ENCODE measurements around the gene LRRC27.

The LRRC27 gene

DNA sequence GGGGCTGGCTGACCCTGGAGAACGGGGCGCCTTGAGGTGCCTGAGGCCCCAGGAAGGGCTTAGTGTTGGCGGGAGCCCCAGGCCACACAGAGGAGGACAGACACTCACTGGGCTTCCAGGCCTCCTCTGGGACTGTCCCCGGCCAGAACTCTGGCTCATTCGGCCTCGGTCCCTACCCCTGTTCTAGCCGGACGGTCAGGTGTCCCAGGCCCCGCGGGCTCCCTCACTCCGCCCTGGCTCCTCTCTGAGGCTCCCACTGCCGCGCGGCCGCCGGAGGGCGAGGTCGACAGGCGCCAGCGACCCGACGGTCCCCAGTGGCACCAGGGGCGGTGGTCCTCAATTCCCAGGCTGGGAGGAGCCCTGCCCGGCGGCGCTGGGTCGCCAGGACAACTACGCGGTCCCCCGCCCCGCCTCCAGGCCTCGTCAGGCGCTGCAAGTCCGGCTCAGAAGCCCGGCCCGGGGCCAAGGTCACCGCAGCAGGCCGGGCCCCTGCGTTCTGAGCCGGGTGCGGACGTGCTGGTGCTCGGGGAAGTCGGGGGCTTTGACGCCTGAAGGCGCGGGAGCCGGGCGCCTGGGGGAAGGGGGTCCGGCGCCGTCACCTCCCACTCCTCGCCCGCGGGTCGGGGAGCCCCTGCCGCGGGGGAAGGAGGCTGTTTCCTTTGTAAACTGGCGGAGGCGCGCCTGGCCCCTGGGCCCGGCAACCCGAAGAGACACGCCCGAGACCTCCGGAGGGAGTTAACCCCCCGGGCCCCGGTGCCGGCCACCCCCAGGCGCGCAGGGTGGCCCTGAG is 63.9 kb downstream of the LRRC27 start:
- Histone ChIP-seq H3K27ac (ENCODE audit: low read length, poor library complexity, severe bottlenecking) (no peak overlapping the region), H2AFZ (ENCODE audit: low read depth, low read length) (no peak overlapping the region), H3K79me1 (replicated peaks; ENCODE audit: low read length, poor library complexity, severe bottlenecking) (peaks cover 19% of the 10 kb centered on the region), H3K4ac (ENCODE audit: low read depth in 1 of 2, low read length in 2 of 2) (peak overlapping the region; percentile 75 to 76), H3K27me3 (ENCODE audit: control insufficient read depth in 1 of 2, insufficient read depth in 1 of 2, low read length in 2 of 2) (peaks cover 0 to 6% of the 10 kb centered on the region in 2 experiments), H3K4me3 (ENCODE audit: insufficient read depth in 1 of 2, low read depth in 1 of 2, low read length in 2 of 2) (peak overlapping the region; percentile 62 to 84), H2BK5ac (ENCODE audit: low read depth, low read length, poor library complexity, severe bottlenecking) (no peak overlapping the region), H3K23ac (ENCODE audit: low read length in 2 of 2) (no peak overlapping the region), H4K8ac (ENCODE audit: low read length) (peak overlapping the region; percentile 62), H3K18ac (ENCODE audit: low read depth in 1 of 2, low read length in 2 of 2) (peak overlapping the region; percentile 78 to 83), H2AK5ac (ENCODE audit: low read length, severe bottlenecking) (no peak overlapping the region), H2BK12ac (ENCODE audit: low read length in 2 of 2) (peak overlapping the region; percentile 49 to 59), H3K4me1 (ENCODE audit: control insufficient read depth, insufficient read depth, low read depth, low read length) (peaks cover 52% of the 10 kb centered on the region), H3K9ac (ENCODE audit: low read length) (peak overlapping the region; percentile 66), H3K4me2 (ENCODE audit: low read length, poor library complexity, severe bottlenecking) (peak overlapping the region; percentile 54), H3K14ac (ENCODE audit: low read length in 2 of 2) (peak overlapping the region in 1 of 2 experiments; percentile 18), H4K91ac (ENCODE audit: low read length) (peak overlapping the region; percentile 70), H2BK120ac (ENCODE audit: low read depth, low read length) (peak overlapping the region; percentile 98), H2BK15ac (ENCODE audit: low read depth, poor library complexity, severe bottlenecking) (peak overlapping the region; percentile 97), H3K36me3 (ENCODE audit: control insufficient read depth in 1 of 2, insufficient read depth in 2 of 2, low read depth in 1 of 2, low read length in 2 of 2) (peaks cover 0 to 24% of the 10 kb centered on the region in 2 experiments), H3K9me3 (ENCODE audit: control insufficient read depth, low read length) (no peaks in the 10 kb centered on the region)
- peak; percentile 67 for DNase-seq
- WGBS, result 11% methylated on average over 59 of the region's 71 CpGs

DNA sequence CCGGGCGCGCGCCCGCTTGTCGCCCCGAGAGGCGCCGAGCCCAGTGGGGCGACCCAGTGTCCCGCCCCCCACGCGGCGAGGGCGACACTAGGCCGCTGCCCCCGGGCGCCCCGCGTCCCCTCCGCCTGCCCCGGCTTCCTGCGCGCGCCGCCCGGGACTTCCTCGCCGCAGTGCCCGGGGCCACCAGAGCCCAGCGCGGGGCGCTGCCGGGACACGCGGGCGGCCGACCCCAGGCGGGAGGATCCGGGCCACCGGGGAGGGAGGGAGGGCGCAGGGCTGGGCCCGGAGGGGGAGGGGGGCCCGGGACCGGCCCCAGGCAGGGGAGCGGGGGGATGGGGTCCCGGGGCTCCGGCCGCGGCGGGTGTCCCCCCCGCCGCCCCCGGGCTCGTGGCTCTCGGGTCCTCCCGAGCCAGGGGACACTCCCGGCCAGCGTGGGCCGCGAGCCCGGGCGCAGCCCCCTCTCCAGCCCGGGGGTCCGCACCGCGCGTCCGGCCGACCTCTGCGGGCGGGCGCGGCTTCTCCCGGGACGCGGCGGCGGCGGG is 64.6 kb downstream of the LRRC27 start:
- Histone ChIP-seq H2BK12ac (ENCODE audit: low read length in 2 of 2) (no peak overlapping the region), H3K23ac (ENCODE audit: low read length in 2 of 2) (no peak overlapping the region), H2BK5ac (ENCODE audit: low read depth, low read length, poor library complexity, severe bottlenecking) (no peak overlapping the region), H4K8ac (ENCODE audit: low read length) (peak overlapping the region; percentile 47), H3K36me3 (ENCODE audit: control insufficient read depth in 1 of 2, insufficient read depth in 2 of 2, low read depth in 1 of 2, low read length in 2 of 2) (peaks cover 0 to 30% of the 10 kb centered on the region in 2 experiments), H3K4ac (ENCODE audit: low read depth in 1 of 2, low read length in 2 of 2) (peak overlapping the region; percentile 66 to 70), H3K4me3 (ENCODE audit: insufficient read depth in 1 of 2, low read depth in 1 of 2, low read length in 2 of 2) (peak overlapping the region; percentile 62 to 84), H3K18ac (ENCODE audit: low read depth in 1 of 2, low read length in 2 of 2) (peak overlapping the region; percentile 78 to 83), H3K4me1 (ENCODE audit: control insufficient read depth, insufficient read depth, low read depth, low read length) (peaks cover 56% of the 10 kb centered on the region), H2AFZ (ENCODE audit: low read depth, low read length) (no peak overlapping the region), H2AK5ac (ENCODE audit: low read length, severe bottlenecking) (no peak overlapping the region), H2BK120ac (ENCODE audit: low read depth, low read length) (peak overlapping the region; percentile 98), H3K79me1 (replicated peaks; ENCODE audit: low read length, poor library complexity, severe bottlenecking) (peaks cover 26% of the 10 kb centered on the region), H4K91ac (ENCODE audit: low read length) (peak overlapping the region; percentile 64), H3K9me3 (ENCODE audit: control insufficient read depth, low read length) (no peaks in the 10 kb centered on the region), H3K27me3 (ENCODE audit: control insufficient read depth in 1 of 2, insufficient read depth in 1 of 2, low read length in 2 of 2) (no peaks in the 10 kb centered on the region), H3K27ac (ENCODE audit: low read length, poor library complexity, severe bottlenecking) (no peak overlapping the region), H2BK15ac (ENCODE audit: low read depth, poor library complexity, severe bottlenecking) (peak overlapping the region; percentile 97), H3K14ac (ENCODE audit: low read length in 2 of 2) (no peak overlapping the region), H3K4me2 (ENCODE audit: low read length, poor library complexity, severe bottlenecking) (peak overlapping the region; percentile 61), H3K9ac (ENCODE audit: low read length) (peak overlapping the region; percentile 66)
- peak; percentile 62 for DNase-seq
- 0% methylated on average over 24 of the region's 80 CpGs for WGBS

DNA sequence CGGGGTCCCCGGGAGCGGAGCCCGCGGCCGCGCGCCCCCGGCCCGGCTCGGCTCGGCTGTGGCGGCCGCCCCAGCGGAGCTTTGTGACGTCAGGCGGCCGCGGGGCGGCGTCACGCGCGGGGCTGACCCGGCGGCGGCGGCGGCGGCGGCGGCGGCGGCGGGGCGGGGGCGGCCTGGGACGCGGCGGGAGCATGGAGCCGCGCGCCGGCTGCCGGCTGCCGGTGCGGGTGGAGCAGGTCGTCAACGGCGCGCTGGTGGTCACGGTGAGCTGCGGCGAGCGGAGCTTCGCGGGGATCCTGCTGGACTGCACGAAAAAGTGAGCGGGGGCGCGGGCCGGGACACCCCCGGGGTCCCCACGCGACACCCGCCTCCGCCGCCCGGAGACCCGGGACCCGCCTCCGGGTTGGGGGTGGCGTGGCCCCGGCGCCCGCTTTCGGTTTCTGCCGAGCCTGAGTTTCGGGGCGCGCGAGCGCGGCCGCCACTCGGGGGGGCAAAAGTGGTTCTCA is 65.1 kb downstream of the LRRC27 start, which contains the start of gene PWWP2B:
Gene PWWP2B, plus strand, starts transcription at position 165 of the 506 bp plus-strand sequence. Its CDS starts 27 bp downstream, at position 192.
- H3K9ac ChIP-seq (ENCODE audit: low read length), result peak within 1 kb of the TSS; percentile 73
- peak within 1 kb of the TSS; percentile 76 to 84 for H3K4me3 ChIP-seq (ENCODE audit: insufficient read depth in 1 of 2, low read depth in 1 of 2, low read length in 2 of 2)
- H2BK15ac ChIP-seq (ENCODE audit: low read depth, poor library complexity, severe bottlenecking), result peak within 1 kb of the TSS; percentile 97
- no peaks in the 10 kb centered on the region for H3K27me3 ChIP-seq (ENCODE audit: control insufficient read depth in 1 of 2, insufficient read depth in 1 of 2, low read length in 2 of 2)
- peak within 1 kb of the TSS in 1 of 2 experiments; percentile 65 for H3K23ac ChIP-seq (ENCODE audit: low read length in 2 of 2)
- no peak within 1 kb of the TSS for H2AK5ac ChIP-seq (ENCODE audit: low read length, severe bottlenecking)
- H3K9me3 ChIP-seq (ENCODE audit: control insufficient read depth, low read length), result no peaks in the 10 kb centered on the region
- peak within 1 kb of the TSS; percentile 70 for H4K91ac ChIP-seq (ENCODE audit: low read length)
- peak within 1 kb of the TSS; percentile 90 for H4K8ac ChIP-seq (ENCODE audit: low read length)
- peak within 1 kb of the TSS; percentile 42 for H2AFZ ChIP-seq (ENCODE audit: low read depth, low read length)
- DNase-seq, result peak; percentile 43
- H3K4me2 ChIP-seq (ENCODE audit: low read length, poor library complexity, severe bottlenecking), result peak within 1 kb of the TSS; percentile 77
- peaks cover 31% of the 10 kb centered on the region for H3K79me1 ChIP-seq (replicated peaks; ENCODE audit: low read length, poor library complexity, severe bottlenecking)
- H3K36me3 ChIP-seq (ENCODE audit: control insufficient read depth in 1 of 2, insufficient read depth in 2 of 2, low read depth in 1 of 2, low read length in 2 of 2), result peaks cover 0 to 35% of the 10 kb centered on the region in 2 experiments
- H3K4me1 ChIP-seq (ENCODE audit: control insufficient read depth, insufficient read depth, low read depth, low read length), result peaks cover 58% of the 10 kb centered on the region
- no peak within 1 kb of the TSS for H2BK5ac ChIP-seq (ENCODE audit: low read depth, low read length, poor library complexity, severe bottlenecking)
- H2BK120ac ChIP-seq (ENCODE audit: low read depth, low read length), result peak within 1 kb of the TSS; percentile 98
- WGBS, result 1% methylated on average over 27 of the region's 86 CpGs
- peak within 1 kb of the TSS in 1 of 2 experiments; percentile 88 for H3K14ac ChIP-seq (ENCODE audit: low read length in 2 of 2)
- peak within 1 kb of the TSS; percentile 40 for H3K27ac ChIP-seq (ENCODE audit: low read length, poor library complexity, severe bottlenecking)
- peak within 1 kb of the TSS; percentile 87 to 98 for H3K18ac ChIP-seq (ENCODE audit: low read depth in 1 of 2, low read length in 2 of 2)
- peak within 1 kb of the TSS; percentile 77 to 83 for H3K4ac ChIP-seq (ENCODE audit: low read depth in 1 of 2, low read length in 2 of 2)
- H2BK12ac ChIP-seq (ENCODE audit: low read length in 2 of 2), result peak within 1 kb of the TSS in 1 of 2 experiments; percentile 70

Data from mesenchymal stem cell (in vitro differentiated cells and primary cell).